ENCODE measurements around the gene IL10RA. TPM values are rescaled to one million over a fixed set of nuclear protein-coding genes. Genes with fewer than 3 reads are reported as not detected.

IL10RA gene
- total and polyA plus RNA-seq, 4 donors = 2.3 to 11.6 (median 9.2) TPM

GRCh38 chr11:118002541-118003423 is 16.6 kb downstream of the IL10RA start:
- TF ChIP-seq ATF3 (IDR thresholded peaks at IDR 0.05) = no peak
- no peak for TF ChIP-seq TAF1 (conservative IDR thresholded peaks at IDR 0.05)
- TF ChIP-seq YY1 (IDR thresholded peaks at IDR 0.05) = peak; percentile 26
- TF ChIP-seq RAD21 (IDR thresholded peaks at IDR 0.05) = no peak
- TF ChIP-seq NR2F2 (IDR thresholded peaks at IDR 0.05) = no peak
- no peak for DNase-seq (ENCODE audit: low spot score)
- H3K36me3 ChIP-seq (ENCODE audit: control insufficient read depth in 4 of 4, insufficient read depth in 3 of 4, low read depth in 1 of 4, low read length in 3 of 4) = no peaks in the 10 kb centered on the region
- H3K27ac ChIP-seq (ENCODE audit: low read depth in 1 of 2, low read length in 2 of 2) = peak overlapping the region; percentile 38 to 58
- H3K27me3 ChIP-seq (ENCODE audit: control insufficient read depth in 4 of 4, insufficient read depth in 4 of 4, low read length in 3 of 4) = no peaks in the 10 kb centered on the region
- H3K9me3 ChIP-seq (ENCODE audit: control insufficient read depth in 4 of 4, low read length in 3 of 4) = peaks cover 0 to 7% (median 0%) of the 10 kb centered on the region in 4 donors
- H3K9ac ChIP-seq (ENCODE audit: low read depth in 1 of 2, low read length in 2 of 2) = no peak overlapping the region
- H3K4me3 ChIP-seq (ENCODE audit: low read depth in 1 of 3, low read length in 3 of 3) = no peak overlapping the region
- WGBS = 74% methylated on average over 7 of the region's 7 CpGs
- peaks cover 0 to 2% (median 0%) of the 10 kb centered on the region in 4 donors for H3K4me1 ChIP-seq (ENCODE audit: control insufficient read depth in 4 of 4, insufficient read depth in 4 of 4, low read length in 3 of 4)

- H3K4me3 ChIP-seq (ENCODE audit: low read depth in 1 of 3, low read length in 3 of 3) = no peak overlapping the region
- no peak for DNase-seq (ENCODE audit: low spot score)
These were observed 17.3 kb downstream of the IL10RA start for GRCh38 chr11:118003456-118003855.

GRCh38 chr11:118004543-118005223 is 18.5 kb downstream of the IL10RA start:
- H3K4me1 ChIP-seq (ENCODE audit: control insufficient read depth in 4 of 4, insufficient read depth in 4 of 4, low read length in 3 of 4) = peaks cover 0 to 2% (median under 1%) of the 10 kb centered on the region in 4 donors
- H3K27ac ChIP-seq (ENCODE audit: low read depth in 1 of 2, low read length in 2 of 2) = no peak overlapping the region
- H3K4me3 ChIP-seq (ENCODE audit: low read depth in 1 of 3, low read length in 3 of 3) = no peak overlapping the region
- H3K9ac ChIP-seq (ENCODE audit: low read depth in 1 of 2, low read length in 2 of 2) = no peak overlapping the region
- H3K9me3 ChIP-seq (ENCODE audit: control insufficient read depth in 4 of 4, low read length in 3 of 4) = peaks cover 0 to 7% (median 0%) of the 10 kb centered on the region in 4 donors
- H3K27me3 ChIP-seq (ENCODE audit: control insufficient read depth in 4 of 4, insufficient read depth in 4 of 4, low read length in 3 of 4) = no peaks in the 10 kb centered on the region
- TF ChIP-seq MAX (IDR thresholded peaks at IDR 0.05) (no peak), RAD21 (IDR thresholded peaks at IDR 0.05) (no peak), JUND (IDR thresholded peaks at IDR 0.05) (no peak)
- no peaks in the 10 kb centered on the region for H3K36me3 ChIP-seq (ENCODE audit: control insufficient read depth in 4 of 4, insufficient read depth in 3 of 4, low read depth in 1 of 4, low read length in 3 of 4)
- 93% methylated on average over 7 of the region's 7 CpGs for WGBS
- DNase-seq (ENCODE audit: low spot score) = no peak

More at GRCh38 chr11:118003456-118003855, 17.3 kb downstream of the IL10RA start:
- Histone ChIP-seq H3K36me3 (ENCODE audit: control insufficient read depth in 4 of 4, insufficient read depth in 3 of 4, low read depth in 1 of 4, low read length in 3 of 4) (no peaks in the 10 kb centered on the region), H3K27me3 (ENCODE audit: control insufficient read depth in 4 of 4, insufficient read depth in 4 of 4, low read length in 3 of 4) (no peaks in the 10 kb centered on the region), H3K4me1 (ENCODE audit: control insufficient read depth in 4 of 4, insufficient read depth in 4 of 4, low read length in 3 of 4) (peaks cover 0 to 2% (median 0%) of the 10 kb centered on the region in 4 donors), H3K9ac (ENCODE audit: low read depth in 1 of 2, low read length in 2 of 2) (no peak overlapping the region), H3K27ac (ENCODE audit: low read depth in 1 of 2, low read length in 2 of 2) (peak overlapping the region in 1 of 2 donors; percentile 58), H3K9me3 (ENCODE audit: control insufficient read depth in 4 of 4, low read length in 3 of 4) (peaks cover 0 to 7% (median 0%) of the 10 kb centered on the region in 4 donors)
- no peak for TF ChIP-seq CTCF (IDR thresholded peaks at IDR 0.05; ENCODE audit: low read depth, low read length, missing input control)
- WGBS = 76% methylated on average over 4 of the region's 4 CpGs

Measured in liver (tissue), 9 donors.